ENCODE data around the gene IGFBPL1. TPM values are rescaled to one million over a fixed set of nuclear protein-coding genes. Genes with fewer than 3 reads are reported as not detected.

Gene IGFBPL1
- total and polyA plus RNA-seq, 2 of the 13 experiments (the other 11 are each of a cell fraction or from before 2014, with no cell fraction given): 0.24 TPM; not detected in 1

DNA sequence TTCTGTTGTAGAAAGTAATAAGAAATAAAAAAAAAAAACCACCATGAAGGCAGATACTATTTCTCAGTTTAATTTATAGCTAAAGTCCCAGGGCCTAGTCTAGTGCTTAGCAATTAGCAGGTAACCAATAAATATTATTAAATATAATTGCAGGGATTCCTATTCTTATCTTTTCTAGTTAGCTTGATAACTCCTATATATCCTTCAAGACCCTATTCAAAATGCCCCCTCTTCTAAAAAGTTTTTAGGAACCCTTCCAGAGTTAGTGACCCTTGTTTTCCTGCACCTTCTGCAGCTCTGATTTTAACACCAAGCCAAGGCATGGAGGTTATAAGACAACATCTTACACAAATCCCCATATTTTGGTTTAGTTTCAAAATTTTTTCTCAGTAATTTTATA is 56.4 kb downstream of the IGFBPL1 start:
- H3K9me3 ChIP-seq (ENCODE audit: low read length): no peaks in the 10 kb centered on the region
- DNase-seq (ENCODE audit: low spot score) (no peak), ATAC-seq (no peak), FAIRE-seq (no peak)
- H3K4me3 ChIP-seq (replicated peaks in 1 of 3; ENCODE audit: insufficient read depth in 1 of 3, low read depth in 2 of 3, low read length in 3 of 3): no peak overlapping the region
- H3K4me1 ChIP-seq (ENCODE audit: insufficient read depth, low read length): peaks cover 8% of the 10 kb centered on the region
- no peak overlapping the region for H3K9ac ChIP-seq (ENCODE audit: insufficient read depth, low read depth, low read length)
- no peaks in the 10 kb centered on the region for H3K79me2 ChIP-seq (ENCODE audit: insufficient read depth, low read length)
- intact Hi-C loops (cut with micrococcal nuclease; ENCODE audit: unreplicated experiment) (no loop called here), in situ Hi-C loops (cut with HindIII; ENCODE audit: extremely low pct_ligation_motif_present, low pct_unique_long_range_greater_than_20kb) (loop anchor here (10.0 to 25.0 kb wide), 2 partner anchors 623 to 881 kb away; partner anchors contain the start of gene POLR1E)
- no peak overlapping the region for H2AFZ ChIP-seq (ENCODE audit: low read length)
- H3K27ac ChIP-seq (ENCODE audit: extremely low read length, insufficient read depth, low read length): no peak overlapping the region
- H3K36me3 ChIP-seq (replicated peaks in 1 of 2; ENCODE audit: control insufficient read depth in 1 of 2, insufficient read depth in 2 of 2, low read length in 2 of 2): no peaks in the 10 kb centered on the region
- no peak overlapping the region for H3K4me2 ChIP-seq (ENCODE audit: low read depth, low read length)
- H4K20me1 ChIP-seq (ENCODE audit: insufficient read depth, low read length): no peaks in the 10 kb centered on the region
- TF ChIP-seq MIER2 (CRISPR knock-in tag; IDR thresholded peaks at IDR 0.05): no peak
- TF ChIP-seq PLSCR1 (CRISPR knock-in tag; IDR thresholded peaks at IDR 0.05; ENCODE audit: borderline replicate concordance): no peak
- TF ChIP-seq ETV6 (CRISPR knock-in tag; conservative IDR thresholded peaks at IDR 0.05): no peak
- no peak for TF ChIP-seq PCBP2 (optimal IDR thresholded peaks at IDR 0.05; ENCODE audit: low read depth, low read length, poor library complexity, severe bottlenecking)
- TF ChIP-seq GLI4 (CRISPR knock-in tag; IDR thresholded peaks at IDR 0.05; ENCODE audit: borderline replicate concordance): no peak
- no peak for TF ChIP-seq ZNF180 (CRISPR knock-in tag; IDR thresholded peaks at IDR 0.05; ENCODE audit: borderline replicate concordance, low read depth)
- TF ChIP-seq ZNF567 (CRISPR knock-in tag; IDR thresholded peaks at IDR 0.05; ENCODE audit: borderline replicate concordance): no peak
- no peak for TF ChIP-seq ZFP36L2 (CRISPR knock-in tag; IDR thresholded peaks at IDR 0.05)
- TF ChIP-seq, protein P1, sequence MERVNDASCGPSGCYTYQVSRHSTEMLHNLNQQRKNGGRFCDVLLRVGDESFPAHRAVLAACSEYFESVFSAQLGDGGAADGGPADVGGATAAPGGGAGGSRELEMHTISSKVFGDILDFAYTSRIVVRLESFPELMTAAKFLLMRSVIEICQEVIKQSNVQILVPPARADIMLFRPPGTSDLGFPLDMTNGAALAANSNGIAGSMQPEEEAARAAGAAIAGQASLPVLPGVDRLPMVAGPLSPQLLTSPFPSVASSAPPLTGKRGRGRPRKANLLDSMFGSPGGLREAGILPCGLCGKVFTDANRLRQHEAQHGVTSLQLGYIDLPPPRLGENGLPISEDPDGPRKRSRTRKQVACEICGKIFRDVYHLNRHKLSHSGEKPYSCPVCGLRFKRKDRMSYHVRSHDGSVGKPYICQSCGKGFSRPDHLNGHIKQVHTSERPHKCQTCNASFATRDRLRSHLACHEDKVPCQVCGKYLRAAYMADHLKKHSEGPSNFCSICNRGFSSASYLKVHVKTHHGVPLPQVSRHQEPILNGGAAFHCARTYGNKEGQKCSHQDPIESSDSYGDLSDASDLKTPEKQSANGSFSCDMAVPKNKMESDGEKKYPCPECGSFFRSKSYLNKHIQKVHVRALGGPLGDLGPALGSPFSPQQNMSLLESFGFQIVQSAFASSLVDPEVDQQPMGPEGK (CRISPR knock-in tag; IDR thresholded peaks at IDR 0.05): no peak
- BruUV-seq (replicated peaks): no TSS peak
- no peaks in the 10 kb centered on the region for H3K27me3 ChIP-seq (ENCODE audit: control insufficient read depth in 1 of 2, insufficient read depth in 2 of 2, low read length in 2 of 2)
- POLR2A ChIA-PET: no interaction called here
- CTCF ChIA-PET (ENCODE audit: low intra/inter-chr PET ratio, low total read pairs): no interaction called here

Data from HepG2 (cell line).